ENCODE data around the gene ZYG11A. TPM values are rescaled to one million over a fixed set of nuclear protein-coding genes. Genes with fewer than 3 reads are reported as not detected.

Gene ZYG11A
- total and polyA plus RNA-seq, 9 donors, result 0.02 to 0.13 (median 0.08) TPM; not detected in 4

DNA sequence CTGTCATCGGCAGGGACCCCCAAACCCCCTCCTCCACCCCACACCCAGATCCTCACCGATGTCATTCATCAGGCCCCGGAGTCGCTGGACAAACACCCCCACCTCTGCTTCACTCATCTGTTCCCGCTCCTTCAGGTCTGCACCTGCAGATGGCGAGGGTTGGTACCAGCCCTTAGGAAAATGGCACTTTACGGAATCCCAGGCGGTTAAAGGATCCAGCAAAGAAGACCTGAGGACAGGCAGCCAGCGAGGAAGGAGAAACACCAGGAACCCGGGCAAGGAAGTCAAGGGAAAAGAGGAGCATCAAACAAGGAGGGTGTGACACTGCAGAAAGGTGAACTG lies 65.2 kb downstream of the ZYG11A start:
- Histone ChIP-seq H3K4me3 (no peak overlapping the region), H3K9me3 (no peaks in the 10 kb centered on the region), H3K36me3 (no peaks in the 10 kb centered on the region), H3K4me1 (ENCODE audit: insufficient read depth) (no peaks in the 10 kb centered on the region), H3K27ac (no peak overlapping the region), H3K27me3 (no peaks in the 10 kb centered on the region)
- WGBS, 3 donors, result 86 to 90% (median 90%) methylated on average over 10 of the region's 10 CpGs
- no peak for DNase-seq
- TF ChIP-seq, protein P1, sequence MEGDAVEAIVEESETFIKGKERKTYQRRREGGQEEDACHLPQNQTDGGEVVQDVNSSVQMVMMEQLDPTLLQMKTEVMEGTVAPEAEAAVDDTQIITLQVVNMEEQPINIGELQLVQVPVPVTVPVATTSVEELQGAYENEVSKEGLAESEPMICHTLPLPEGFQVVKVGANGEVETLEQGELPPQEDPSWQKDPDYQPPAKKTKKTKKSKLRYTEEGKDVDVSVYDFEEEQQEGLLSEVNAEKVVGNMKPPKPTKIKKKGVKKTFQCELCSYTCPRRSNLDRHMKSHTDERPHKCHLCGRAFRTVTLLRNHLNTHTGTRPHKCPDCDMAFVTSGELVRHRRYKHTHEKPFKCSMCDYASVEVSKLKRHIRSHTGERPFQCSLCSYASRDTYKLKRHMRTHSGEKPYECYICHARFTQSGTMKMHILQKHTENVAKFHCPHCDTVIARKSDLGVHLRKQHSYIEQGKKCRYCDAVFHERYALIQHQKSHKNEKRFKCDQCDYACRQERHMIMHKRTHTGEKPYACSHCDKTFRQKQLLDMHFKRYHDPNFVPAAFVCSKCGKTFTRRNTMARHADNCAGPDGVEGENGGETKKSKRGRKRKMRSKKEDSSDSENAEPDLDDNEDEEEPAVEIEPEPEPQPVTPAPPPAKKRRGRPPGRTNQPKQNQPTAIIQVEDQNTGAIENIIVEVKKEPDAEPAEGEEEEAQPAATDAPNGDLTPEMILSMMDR (IDR thresholded peaks at IDR 0.05), result no peak
- TF ChIP-seq POLR2A (IDR thresholded peaks at IDR 0.05) (no peak), EP300 (IDR thresholded peaks at IDR 0.05) (no peak)
- intact Hi-C loops (cut with DNase I), result loop anchor here in 1 of 4 donors (10.0 kb wide), 1 partner anchor 277 kb away; no protein-coding TSS in a partner anchor

DNA sequence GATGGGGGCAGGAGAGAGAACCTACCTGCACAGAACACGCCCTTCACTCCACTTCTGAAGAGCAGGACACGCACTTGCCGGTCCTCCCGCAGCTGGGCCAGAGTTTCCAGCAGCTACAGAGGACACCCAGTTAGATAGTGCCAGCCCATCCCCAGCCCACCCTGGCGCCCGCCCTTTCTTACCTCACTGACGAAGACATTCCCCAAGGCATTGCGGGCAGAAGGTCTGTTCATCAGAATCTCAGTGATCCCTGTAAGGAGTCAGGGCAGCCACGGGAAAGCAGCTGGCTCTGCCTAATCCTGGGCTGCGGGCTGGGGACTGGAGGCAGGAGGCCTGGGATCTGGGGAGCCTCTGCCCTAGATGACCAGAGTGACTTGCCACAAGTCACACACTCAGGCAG lies 69.0 kb downstream of the ZYG11A start:
- TF ChIP-seq POLR2A (IDR thresholded peaks at IDR 0.05) (no peak), EP300 (IDR thresholded peaks at IDR 0.05) (no peak)
- TF ChIP-seq, protein P1 (IDR thresholded peaks at IDR 0.05), result no peak
- no peak overlapping the region for H3K27ac ChIP-seq
- H3K36me3 ChIP-seq, result no peaks in the 10 kb centered on the region
- H3K27me3 ChIP-seq, result no peaks in the 10 kb centered on the region
- H3K4me1 ChIP-seq (ENCODE audit: insufficient read depth), result peaks cover 9% of the 10 kb centered on the region
- H3K4me3 ChIP-seq, result no peak overlapping the region
- intact Hi-C loops (cut with DNase I), result no loop called here
- 93 to 97% (median 96%) methylated on average over 10 of the region's 10 CpGs for WGBS, 3 donors
- H3K9me3 ChIP-seq, result no peaks in the 10 kb centered on the region
- no peak for DNase-seq

DNA sequence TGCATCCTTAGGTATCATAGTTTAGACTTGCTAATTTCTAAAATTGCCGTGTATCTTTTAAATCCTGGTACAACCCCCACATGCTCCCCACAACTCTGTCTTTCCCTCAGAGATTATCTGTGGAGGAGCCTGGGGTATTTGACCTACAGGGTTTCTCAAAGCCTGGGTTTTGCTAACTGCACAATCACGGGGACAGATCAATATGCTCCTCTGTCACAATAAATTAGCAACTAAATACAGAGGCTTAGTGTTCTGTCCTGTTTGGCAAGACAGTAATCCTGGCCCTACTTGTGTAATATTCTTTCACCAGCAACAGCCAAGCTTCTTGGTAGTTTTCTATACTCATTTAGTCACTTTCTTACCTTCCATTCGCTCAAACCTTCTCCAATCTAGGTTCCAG lies 70.5 kb downstream of the ZYG11A start:
- H3K27ac ChIP-seq, result no peak overlapping the region
- H3K27me3 ChIP-seq, result no peaks in the 10 kb centered on the region
- H3K4me1 ChIP-seq (ENCODE audit: insufficient read depth), result peaks cover 19% of the 10 kb centered on the region
- no peak overlapping the region for H3K4me3 ChIP-seq
- intact Hi-C loops (cut with DNase I), result no loop called here
- TF ChIP-seq POLR2A (IDR thresholded peaks at IDR 0.05) (no peak), EP300 (IDR thresholded peaks at IDR 0.05) (no peak)
- TF ChIP-seq, protein P1 (IDR thresholded peaks at IDR 0.05), result no peak
- WGBS, 3 donors, result 81 to 89% (median 89%) methylated on average over 3 of the region's 3 CpGs
- H3K36me3 ChIP-seq, result no peaks in the 10 kb centered on the region
- no peak for DNase-seq
- H3K9me3 ChIP-seq, result no peaks in the 10 kb centered on the region

DNA sequence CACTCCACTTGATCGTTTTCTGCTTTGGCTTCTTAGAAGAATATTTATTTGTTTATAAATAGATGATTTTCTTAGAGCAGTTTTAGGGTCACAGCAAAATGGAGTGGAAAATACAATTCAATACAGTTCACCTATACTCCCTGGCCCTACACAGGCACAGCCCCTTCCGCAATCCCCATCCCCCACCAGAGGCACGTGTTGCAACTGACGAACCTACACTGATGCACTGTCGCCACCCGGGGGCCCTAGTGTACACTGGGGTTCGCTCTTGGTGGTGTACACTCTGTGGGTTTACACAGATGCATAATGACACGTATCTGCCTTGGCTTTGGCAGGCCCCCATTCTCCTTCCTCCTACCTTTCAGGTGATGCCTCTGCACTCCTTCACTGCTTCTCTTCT lies 71.0 kb downstream of the ZYG11A start:
- H3K4me1 ChIP-seq (ENCODE audit: insufficient read depth), result peaks cover 19% of the 10 kb centered on the region
- intact Hi-C loops (cut with DNase I), result no loop called here
- 73 to 77% (median 76%) methylated on average over 8 of the region's 8 CpGs for WGBS, 3 donors
- DNase-seq, result no peak
- TF ChIP-seq, protein P1 (IDR thresholded peaks at IDR 0.05), result no peak
- no peak for TF ChIP-seq EP300 (IDR thresholded peaks at IDR 0.05)
- no peak for TF ChIP-seq POLR2A (IDR thresholded peaks at IDR 0.05)
- no peaks in the 10 kb centered on the region for H3K36me3 ChIP-seq
- no peak overlapping the region for H3K4me3 ChIP-seq
- H3K9me3 ChIP-seq, result no peaks in the 10 kb centered on the region
- H3K27me3 ChIP-seq, result no peaks in the 10 kb centered on the region
- H3K27ac ChIP-seq, result no peak overlapping the region
